Stimulated activated CD8-positive, alpha-beta memory T cell treated with anti-CD3 and anti-CD28 coated beads, Interleukin-4, amount 100 ng/mL, for 1 hour (primary cell): Measurements from ENCODE around the gene CCNJL.

ENCODE experiments used
- DNase-seq, 2 donors: peaks; one replicate each; pipeline ENCODE4 v3.0.0-alpha.2; 2020; ENCODE audit warnings: low read depth in 2 of 2, low spot score in 1 of 2

CCNJL gene

DNA sequence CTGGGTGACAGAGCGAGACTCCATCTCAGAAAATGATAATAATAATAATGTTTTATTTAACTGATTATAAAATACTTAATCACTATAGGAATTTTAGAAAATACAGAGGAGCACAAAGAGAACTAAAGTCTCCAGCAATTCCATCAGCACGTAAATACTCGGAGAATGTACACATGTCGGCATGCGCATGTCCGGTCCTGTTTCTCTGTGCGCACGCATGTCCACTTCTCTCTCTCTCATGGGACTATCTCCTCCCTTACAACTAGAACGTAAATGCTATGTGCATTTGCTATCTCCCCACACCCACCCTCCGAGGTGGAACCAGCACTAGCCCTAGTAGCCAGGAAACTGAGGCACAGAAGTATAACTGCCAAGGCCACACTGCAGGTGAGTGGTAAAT lies 19.0 kb downstream of the CCNJL start:
- no peak for DNase-seq

DNA sequence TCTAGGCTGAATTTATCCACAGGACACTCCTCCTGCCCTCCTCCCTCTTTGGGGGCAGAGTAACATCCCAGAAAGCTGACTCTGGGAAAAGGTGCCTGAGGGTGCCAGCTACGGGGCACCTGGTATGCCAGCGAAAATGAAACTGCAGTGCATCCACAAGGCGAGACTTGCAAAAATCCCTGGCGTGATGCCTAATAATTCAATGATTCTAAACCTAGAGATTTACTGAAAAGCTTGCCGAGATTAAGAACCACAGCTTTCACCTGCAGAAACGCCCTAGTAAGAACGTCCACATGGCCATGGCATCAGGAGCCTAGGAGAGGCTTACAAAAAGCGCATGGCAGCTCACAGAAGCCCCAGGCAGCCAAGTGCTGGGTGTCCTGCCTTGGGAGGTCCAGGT lies 20.9 kb downstream of the CCNJL start:
- no peak for DNase-seq

DNA sequence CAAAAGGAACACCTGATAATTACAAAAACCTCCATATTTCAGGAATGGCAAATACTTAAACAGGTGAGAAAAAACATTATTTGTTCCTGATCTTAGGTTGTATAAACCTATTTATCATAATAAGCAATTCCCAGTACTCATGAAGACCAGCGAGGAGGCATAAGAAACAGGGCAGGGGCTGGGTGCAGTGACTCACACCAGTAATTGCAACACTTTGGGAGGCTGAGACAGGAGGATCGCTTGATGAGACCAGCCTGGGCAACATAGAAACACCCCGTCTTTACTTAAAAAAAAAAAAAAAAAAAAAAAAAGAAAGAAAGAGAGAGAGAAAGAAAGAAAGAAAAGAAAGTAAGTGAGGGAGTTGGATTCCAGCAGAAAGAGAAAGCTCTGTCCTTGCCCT lies 21.6 kb downstream of the CCNJL start:
- no peak for DNase-seq

DNA sequence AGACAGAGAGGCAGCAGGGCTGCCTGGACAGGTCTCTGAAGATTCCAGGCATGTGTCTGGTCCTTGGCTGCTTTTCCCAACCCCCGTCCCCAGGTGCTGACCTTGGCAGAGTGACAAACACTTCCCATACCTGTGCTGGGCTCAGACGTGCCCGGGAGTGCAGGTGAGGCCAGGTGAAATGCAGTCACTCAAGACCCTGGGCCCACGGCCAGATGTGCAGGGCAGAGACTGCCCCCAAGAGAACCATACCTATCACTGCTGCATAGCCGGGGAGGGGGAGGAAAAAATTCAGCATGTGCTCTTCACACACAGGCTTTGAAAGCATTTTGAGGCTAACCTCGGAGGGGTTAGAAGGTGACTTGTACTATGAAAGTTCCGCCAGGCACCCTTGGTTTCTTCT lies 22.6 kb downstream of the CCNJL start:
- DNase-seq, result no peak

DNA sequence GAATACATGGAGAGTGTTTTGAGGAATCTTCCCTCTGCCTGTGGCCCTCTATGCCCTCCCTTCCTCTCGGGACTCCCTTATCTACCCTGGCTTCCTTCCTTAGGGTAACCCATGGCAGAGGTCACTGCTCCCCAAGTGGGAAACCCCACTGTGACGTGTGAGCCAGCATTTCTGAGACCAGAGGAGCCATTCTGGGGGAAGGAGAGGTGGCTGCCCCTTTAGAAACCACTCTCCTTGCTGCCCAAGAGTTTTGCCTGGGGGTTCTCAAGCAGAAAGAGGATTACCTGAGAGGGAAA lies 23.1 kb downstream of the CCNJL start:
- DNase-seq, result no peak

DNA sequence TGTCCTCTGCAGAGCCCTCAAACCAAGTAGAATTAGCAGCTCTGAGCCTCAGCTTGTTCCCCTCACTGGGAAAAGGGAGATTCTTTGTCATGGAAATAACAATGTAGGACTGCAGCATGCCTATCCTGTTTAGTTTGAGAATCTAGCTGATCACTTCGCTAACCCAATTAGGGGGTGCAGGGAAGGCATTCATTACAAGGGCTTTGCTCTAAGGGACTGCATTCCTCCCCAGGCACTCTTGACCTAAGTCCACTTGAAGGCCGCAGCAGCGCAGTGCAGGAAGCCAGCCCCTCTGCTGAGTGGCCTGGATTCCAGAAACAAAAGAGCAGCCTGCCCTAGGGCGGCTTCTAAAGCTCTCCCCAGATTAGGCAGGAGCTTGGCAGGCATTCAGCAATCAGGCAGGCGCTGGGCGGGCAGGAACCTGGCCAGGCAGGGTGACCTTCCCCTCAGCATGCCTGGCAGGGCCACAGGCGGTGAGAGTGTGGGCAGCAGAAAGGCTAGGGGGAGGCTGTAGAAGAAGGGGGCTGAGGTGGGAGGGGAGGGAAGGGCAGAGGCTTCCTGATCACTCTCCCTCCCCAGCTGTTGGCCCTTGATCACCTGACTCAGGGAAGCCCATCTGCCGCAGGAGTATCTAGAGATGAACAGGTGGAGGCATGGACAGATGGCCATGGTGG lies 24.8 kb downstream of the CCNJL start:
- no peak for DNase-seq

DNA sequence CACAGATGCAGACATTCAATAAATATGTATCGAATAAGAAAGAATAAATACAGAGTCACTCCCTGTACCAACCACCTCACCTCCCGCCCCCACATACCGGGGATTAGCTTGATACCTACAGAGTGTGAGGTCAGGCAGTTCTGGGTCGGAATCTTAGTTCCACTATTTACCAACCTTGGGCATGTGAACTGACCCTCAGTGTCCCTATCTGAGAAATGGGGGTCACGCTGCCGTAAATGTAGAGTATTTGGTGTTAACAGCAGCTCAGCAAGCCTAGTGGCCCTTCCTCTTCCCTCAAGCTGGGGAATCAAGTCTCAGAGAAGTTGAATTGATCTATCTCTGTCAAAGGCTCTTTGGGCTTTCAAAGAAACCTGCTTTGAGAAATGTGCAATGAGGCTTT lies 25.4 kb downstream of the CCNJL start:
- DNase-seq, result no peak

DNA sequence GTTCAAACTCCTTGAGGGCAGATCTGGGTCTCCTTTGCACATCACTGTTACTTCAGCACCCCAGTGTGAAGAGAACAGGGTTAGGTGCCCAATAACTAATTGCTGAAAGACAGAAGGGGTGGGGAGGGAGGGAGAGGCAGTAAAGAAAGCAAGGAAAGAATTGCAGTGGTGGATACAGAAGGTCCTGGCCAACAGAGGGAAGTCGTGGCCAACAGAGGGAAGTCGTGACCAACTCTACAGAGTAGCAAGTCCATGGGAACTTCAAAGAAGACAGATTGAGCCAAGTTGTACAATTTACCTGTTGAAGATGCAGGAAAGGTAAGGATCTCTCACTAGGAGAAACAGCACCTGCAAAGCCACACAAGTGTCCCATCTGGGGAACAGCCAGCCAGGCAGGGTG lies 27.0 kb downstream of the CCNJL start:
- DNase-seq, result no peak

DNA sequence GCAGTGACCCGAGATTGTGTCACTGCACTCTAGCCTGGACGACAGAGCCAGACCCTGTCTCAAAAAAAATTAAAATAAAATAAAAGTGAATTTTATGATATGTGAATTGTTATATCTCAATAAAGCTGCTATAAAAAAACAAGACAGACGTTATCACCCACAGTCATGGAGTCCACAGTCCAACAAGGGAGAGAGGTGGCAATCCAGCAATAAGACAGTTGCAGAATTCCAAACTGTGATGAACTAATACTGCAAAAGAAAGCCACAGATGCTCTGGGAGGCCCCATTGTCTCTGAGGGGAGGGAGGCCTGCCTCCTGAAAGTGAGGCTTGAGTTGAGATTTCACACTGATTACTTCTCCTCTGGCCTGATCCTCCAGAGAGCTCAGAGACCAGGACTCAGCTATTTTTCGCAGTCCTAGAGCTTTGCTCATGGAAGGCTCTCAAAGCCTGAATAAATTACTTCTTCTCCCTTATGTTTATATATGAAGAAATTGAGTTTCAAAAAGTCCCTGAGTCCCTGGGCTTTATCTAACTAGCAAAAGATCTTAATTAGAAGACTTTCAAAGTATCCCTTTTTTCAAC lies 28.0 kb downstream of the CCNJL start:
- no peak for DNase-seq

DNA sequence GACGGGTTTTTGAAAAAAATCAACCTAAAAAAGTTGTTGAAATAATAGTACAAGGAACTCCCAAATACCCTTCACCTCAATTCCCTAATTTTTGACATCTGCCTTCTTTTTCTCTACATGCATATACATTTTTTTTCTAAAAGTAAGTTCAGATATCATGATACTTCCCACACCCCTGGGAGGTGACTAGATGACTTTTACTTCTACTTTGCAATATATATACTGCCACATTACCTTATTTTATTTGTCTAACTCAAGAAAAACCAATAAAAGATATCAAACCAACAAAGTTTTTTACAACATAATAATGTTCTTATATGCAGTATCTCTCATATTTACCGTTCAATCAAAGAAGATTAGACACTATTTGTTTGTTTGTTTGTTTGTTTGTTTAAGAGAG lies 31.1 kb downstream of the CCNJL start:
- no peak for DNase-seq

DNA sequence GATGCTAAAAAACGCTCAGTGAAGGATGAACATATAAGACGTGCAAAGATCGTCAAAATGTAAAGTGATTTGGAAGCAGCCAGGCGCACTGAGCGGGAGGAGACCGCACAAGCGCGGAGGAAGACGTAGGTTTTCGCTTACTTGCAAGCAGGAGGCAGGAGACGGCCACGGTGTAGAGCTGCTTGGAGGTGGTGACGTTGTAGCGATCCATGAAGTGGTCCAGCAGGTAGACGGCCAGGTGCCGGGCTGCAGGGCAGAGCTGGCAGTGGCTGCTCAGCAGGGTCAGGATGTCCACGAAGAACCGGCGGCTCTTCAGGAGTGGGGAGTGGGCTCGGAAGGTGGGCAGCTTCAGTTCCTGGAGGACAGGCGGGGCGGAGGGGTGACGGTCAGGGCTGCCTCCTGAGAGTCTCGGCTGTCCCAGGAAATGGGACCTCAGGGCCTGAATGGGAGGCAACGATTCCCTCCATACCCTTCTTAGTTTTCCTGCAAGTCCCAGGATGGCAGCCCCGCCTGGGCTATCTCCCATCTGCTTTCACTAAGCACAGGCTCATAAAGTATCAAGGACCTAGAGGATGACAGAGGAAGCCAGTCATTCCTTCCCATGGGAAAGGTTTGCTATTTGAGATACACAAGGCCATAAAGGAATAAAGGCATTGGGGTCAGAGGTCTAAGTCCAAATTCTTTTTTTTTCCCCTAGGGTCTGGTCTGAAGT lies 31.8 kb downstream of the CCNJL start:
- DNase-seq, result no peak

DNA sequence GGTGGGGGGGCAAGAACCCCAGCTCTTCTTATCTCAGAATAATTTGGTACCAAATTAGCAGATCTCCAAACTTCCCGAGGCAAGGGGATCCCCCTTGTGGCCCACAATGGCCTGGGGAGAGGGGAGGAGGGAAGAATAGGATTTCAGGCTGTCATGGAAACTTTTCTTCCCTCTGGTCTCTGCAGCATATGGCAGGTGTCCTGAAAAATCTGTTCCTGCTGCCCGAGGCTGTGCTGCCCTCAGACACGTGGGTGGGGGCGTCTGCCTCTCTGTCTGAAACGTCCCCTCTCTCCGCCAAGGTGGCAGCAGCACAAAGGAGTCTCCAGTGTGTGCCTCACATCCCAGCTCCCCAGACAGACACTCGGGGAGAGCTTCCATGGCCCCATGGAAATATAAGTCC lies 34.0 kb downstream of the CCNJL start:
- no peak for DNase-seq

DNA sequence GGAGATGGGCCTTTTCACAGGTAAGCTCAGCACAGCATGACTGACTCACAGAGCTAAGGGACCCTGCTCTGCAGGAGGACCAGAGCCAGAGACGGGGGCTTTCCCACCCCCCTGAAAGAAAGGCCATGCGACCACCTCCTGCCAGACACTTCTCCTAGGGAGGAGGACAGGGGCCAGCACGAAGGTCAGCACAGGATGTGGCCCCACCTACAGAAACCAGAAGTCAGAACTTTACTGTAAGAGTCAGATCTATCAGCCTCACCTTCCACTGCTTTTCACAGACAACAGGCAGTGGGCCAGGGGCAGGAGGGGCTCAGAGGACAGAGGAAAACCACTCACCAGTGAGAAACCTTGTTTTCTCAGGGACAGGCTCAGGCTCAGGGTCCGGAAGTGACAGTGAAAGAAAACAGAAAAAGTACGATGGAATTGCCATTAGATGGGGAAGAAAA lies 37.9 kb downstream of the CCNJL start:
- no peak for DNase-seq

DNA sequence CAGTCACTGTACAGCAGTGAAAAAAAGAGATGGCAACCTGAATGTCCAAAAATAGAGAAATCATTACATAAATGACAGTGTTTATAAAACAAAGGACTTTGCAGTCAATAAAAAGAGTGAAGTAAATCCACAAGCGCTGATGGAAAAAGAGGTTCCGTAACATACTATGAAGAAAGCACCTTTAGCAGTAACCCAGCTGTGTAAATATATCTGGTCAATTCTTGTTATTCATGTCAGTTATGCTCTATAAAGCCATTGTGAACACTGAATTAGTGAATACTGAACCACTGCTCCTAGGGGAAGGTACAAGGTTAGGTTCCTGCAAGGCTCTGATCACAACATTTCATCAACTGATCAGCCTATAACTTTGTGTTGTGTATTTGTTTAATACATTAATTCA lies 39.5 kb downstream of the CCNJL start:
- DNase-seq, result no peak

DNA sequence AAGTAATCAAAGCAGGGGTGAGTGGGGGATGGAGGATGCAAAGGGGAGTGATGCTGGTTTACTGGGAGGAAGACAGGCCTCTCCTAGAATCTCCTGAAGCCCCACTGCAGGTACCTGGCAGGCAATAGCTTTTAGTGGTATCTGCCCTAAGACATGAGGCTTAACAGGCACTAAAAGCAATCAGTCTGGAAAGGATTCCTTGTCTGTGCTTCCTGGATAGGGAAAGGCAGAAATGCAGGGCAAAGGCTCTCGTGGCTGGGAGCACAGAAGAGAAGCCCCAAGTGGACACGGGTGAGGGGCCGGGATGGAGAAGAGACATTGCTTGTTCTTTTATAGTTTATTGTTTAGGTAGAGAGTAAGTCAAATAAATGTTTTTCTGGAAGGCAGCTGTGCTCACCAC lies 40.1 kb downstream of the CCNJL start:
- no peak for DNase-seq

DNA sequence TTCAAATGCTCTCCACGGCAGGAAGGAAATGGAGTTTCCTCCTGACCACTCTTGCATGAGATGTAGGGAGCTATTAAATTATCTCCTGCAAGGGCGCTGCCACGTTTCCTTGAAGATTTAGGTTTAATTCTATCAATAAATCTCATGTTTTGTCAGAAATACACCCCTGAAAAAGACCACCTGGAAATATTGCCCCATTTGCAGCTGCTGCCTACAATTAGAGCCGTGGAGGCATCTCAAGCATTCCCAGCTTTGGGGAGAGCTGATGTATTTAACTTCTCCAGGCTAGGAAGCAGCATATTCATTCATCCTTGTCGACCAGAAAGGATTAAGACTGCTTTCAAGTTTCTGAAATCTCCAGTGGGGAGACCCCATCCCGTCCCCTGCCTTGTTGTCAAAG lies 40.5 kb downstream of the CCNJL start:
- DNase-seq, result no peak

DNA sequence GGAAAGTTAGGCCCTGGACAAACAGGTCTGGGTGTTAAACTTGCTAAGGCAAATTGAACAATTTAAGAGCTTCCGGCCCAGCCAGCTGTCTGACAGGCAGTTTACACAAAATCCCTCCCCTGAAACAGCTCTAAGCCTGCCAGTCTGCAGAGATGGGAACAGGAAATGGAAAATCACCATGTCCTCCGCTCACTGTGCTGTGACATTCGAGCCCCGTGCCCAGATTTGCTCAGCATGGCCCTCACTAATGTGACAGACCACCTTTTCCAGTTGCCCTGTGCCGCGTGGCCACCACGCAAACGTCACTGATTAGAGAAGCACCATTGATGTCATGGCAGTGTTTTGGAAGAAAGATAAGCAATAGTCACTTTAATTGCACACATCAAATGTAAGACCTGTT lies 41.0 kb downstream of the CCNJL start:
- DNase-seq, result no peak

DNA sequence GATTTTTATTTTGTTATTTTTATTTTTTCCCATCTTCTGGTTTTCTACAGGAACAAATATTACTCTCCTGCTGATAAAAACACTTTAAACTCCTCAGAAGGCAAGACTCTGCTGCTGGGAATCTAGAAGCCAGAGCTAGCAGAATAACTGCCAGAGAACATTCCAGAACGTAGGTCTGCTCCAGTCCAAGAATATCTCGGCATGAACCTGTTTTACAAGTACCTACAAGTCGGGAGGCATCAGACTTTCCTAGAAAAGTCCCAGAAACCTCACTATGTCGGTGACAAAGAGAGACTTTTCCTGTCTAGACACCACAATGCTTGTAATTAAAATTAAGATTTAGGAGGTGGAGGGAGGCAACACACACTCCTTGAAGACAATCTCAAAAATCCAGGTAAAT lies 41.7 kb downstream of the CCNJL start:
- no peak for DNase-seq

DNA sequence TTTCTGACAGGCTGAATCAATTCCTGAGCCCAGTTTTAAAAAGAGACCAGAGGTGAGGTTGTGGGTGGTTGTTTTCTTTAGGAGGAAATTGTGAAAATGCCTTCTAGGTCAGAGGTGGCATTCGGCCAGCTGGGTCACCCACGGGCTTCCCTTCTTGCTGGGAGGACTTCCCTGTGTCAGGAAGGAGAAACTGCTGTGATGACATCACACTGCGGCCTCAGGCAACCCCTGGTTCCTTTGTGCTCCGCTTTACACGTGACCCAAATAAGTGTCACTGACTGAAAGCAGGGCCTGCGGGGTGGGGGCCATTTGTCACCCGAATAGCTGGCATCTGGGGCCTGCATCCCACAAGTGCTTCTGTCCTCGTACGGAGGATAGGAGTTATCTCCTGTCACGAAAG lies 43.3 kb downstream of the CCNJL start:
- DNase-seq, result peak in 1 of 2 donors; percentile 9

DNA sequence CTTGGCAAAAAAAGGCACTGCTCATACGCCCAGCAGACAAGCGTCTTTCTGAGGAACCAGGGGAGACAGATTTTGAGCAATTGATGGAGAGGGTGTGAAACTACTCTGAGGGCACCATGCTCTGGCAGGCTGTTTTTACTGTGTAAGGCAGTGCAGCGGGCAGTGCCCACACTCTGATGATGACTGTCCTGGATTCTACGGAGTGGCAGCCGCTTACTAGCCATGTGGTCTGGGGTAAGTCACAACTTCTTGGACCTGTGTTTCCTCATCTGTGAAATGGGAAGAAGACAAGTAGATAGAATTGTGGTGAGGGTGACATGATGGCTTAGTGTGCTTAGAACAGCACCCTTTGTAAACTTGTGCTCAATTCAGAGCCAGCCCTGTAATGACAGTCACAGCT lies 44.2 kb downstream of the CCNJL start:
- no peak for DNase-seq

DNA sequence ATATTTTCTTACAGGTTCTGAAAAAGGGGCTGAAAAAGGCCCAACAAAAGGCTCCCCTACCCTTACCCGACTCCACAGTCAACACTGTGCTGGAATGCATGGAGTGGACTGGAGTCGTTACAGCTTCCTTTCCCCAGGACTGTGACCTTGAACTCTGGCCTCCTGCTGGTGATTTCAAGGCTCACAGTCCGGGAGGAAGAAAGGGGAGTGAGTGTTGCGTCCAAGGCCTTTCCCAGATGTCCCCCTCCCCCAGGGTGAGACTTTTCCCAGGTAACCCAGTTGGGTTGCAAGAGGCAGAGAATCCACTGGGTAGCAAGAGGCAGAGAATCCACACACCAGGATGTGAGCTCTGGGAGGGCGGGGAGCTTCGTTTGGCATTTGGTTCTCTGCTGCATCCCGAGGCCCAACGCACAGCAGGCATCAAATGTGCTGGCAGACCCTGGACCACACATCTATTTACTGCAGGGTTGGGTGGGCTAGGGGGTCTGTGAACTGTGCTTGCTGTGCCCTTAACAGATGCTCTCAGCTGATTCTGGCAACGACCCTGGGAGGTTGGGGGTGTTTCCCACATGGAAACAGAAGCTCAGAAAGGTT lies 45.5 kb downstream of the CCNJL start:
- DNase-seq, result no peak

DNA sequence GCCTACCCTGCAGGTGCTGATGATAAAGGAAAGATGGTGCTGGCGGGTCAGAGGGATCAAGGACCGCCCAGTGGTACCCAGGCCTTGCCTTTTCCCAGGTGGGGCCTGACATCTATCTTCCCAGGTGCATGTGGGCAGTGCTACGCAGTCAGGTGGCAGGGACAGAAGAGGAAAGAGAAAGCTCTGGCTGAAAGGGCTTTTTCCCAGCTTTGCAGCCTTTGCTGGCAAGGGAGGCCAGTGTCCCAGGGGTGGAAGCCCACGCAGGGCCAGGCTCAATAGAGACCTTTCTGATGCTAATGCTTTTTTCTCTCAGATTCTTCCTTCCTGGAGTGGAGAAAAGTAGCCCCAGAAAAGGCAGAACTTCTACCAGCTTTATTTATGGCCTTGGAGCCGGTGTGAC lies 46.3 kb downstream of the CCNJL start:
- DNase-seq, result no peak
